Panc1 (cell line): ENCODE results near the gene UGGT1. TPM values are rescaled to one million over a fixed set of nuclear protein-coding genes. Genes with fewer than 3 reads are reported as not detected.

Experiments used
- total RNA-seq: library from RNA; stranded (reverse); gene quantifications from one replicate; pipeline ENCODE4 v1.2.1, GENCODE V29; 2021; ENCODE audit not compliant: unreplicated experiment

The UGGT1 gene
- total RNA-seq, 1 experiment from 2014 or later: 64.2 TPM

Other genes with a start within 250 kb of the UGGT1 start
- 62.1 TPM for gene POLR2D, start 233.0 kb upstream of the UGGT1 start, total RNA-seq
- 26.5 TPM for gene AMMECR1L, start 205.2 kb upstream of the UGGT1 start, total RNA-seq
- 34.6 TPM for gene SAP130, start 63.1 kb upstream of the UGGT1 start, total RNA-seq
- gene HS6ST1, start 227.7 kb downstream of the UGGT1 start, total RNA-seq: 22.0 TPM